Adrenal gland (tissue), 12 donors: ENCODE results near the gene OR56A1. TPM values are rescaled to one million over a fixed set of nuclear protein-coding genes. Genes with fewer than 3 reads are reported as not detected.

Experiments
- DNase-seq, 7 donors: peaks; one replicate each; pipeline ENCODE4 v3.0.0-alpha.2; 2019 to 2020
- H3K27ac ChIP-seq, 5 donors: fragments of 200-600 bp; sonication (generic) in 4 of 5; 1 replicate in 3 of 5; 2 replicates in 2 of 5; pipeline versions ENCODE4 v1.5.1 to v1.8.0; 2016 to 2020; ENCODE audit warnings: mild to moderate bottlenecking in 1 of 5
- H3K27me3 ChIP-seq: fragments of 200-600 bp; 2 replicates; pipeline ENCODE4 v1.8.0; 2021
- H3K36me3 ChIP-seq, 2 donors: fragments of 200-600 bp; replicated peaks in 1 of 2; 1 replicate in 1 of 2; 2 replicates in 1 of 2; pipeline versions ENCODE4 v1.5.1 to v1.8.0; 2018 to 2022
- H3K4me1 ChIP-seq, 2 donors: fragments of 200-600 bp; replicated peaks in 1 of 2; 1 replicate in 1 of 2; 2 replicates in 1 of 2; pipeline versions ENCODE4 v1.5.1 to v1.8.0; 2018 to 2021
- H3K4me3 ChIP-seq, 4 donors: fragments of 200-600 bp; sonication (generic) in 3 of 4; one replicate each; pipeline ENCODE4 v1.5.1; 2016 to 2018
- H3K9me3 ChIP-seq, 3 donors: fragments of 200-600 bp; sonication (generic) in 1 of 3; replicated peaks in 1 of 3; 1 replicate in 2 of 3; 2 replicates in 1 of 3; pipeline versions ENCODE4 v1.5.1 to v1.8.0; 2016 to 2021
- POLR2A ChIP-seq, 2 donors: fragments of 450-650 bp; IDR thresholded peaks; one replicate each; pipeline ENCODE4 v1.6.1; 2017; ENCODE audit warnings: antibody characterized with exemption in 2 of 2, mild to moderate bottlenecking in 2 of 2, moderate library complexity in 1 of 2
- WGBS, 4 donors: extraction: QIAGEN DNeasy Blood & Tissue Kit in 2 of 4; methylation state at CpG; one replicate each; pipeline versions ENCODE4 v1.1.5 to v1.1.7; 2013 to 2017; 5-methylcytosine and 5-hydroxymethylcytosine counted together
- intact Hi-C, 2 donors: fragments of 100-400 bp; cut with DNase I; formaldehyde crosslinking; loops; one replicate each; pipeline versions ENCODE4 v1.14.1 to v1.15.0; 2022 to 2023
- polyA plus RNA-seq, 3 donors: library from polyadenylated mRNA; stranded (reverse); fragments of 200-250 nt in 2 of 3; fragments of 350-450 nt in 1 of 3; fragmentation: Illumina TruSeq in 1 of 3; extraction: RNeasy Lipid Tissue Mini Kit (QIAGEN cat#74804) in 1 of 3; gene quantifications; one replicate each; pipeline ENCODE4 v1.2.3, GENCODE V29; 2013 to 2014
- total RNA-seq, 9 donors: library from RNA; depleted of rRNA in 4 of 9; stranded (reverse); fragments of >200 nt in 4 of 9; fragments of 120-200 nt in 1 of 9; fragmentation: NEBNext Ultra II Directional in 1 of 9; extraction: Animal tissue kit (Norgen Biotek cat#: 25700) in 1 of 9; gene quantifications; one replicate each; pipeline versions ENCODE4 v1.1.0 to v1.2.4, GENCODE V29; 2013 to 2023
- TF ChIP-seq, protein P1 (sequence below), 6 experiments: fragments of 450-650 bp in 4 of 6; fragments of 200-600 bp in 2 of 6; sonication (generic) in 1 of 6; IDR thresholded peaks; 1 replicate in 5 of 6; 2 replicates in 1 of 6; pipeline versions ENCODE4 v1.5.1 to v1.8.0; 2016 to 2021; ENCODE audit warnings: antibody characterized with exemption in 6 of 6, mild to moderate bottlenecking in 2 of 6, moderate library complexity in 1 of 6
- donor health status: healthy with polysubstance abuse.
- donor health status: Bipolar disorder and iron deficiency.
- donor health status: DM: yes; HTN: yes; CAD: no.
- donor health status: DM: no; HTN: no; CAD: no.
- donor health status: DM: no; HTN: no; CAD: no.
- donor health status: DM: yes; HTN: yes; CAD: no.

Gene OR56A1
- total and polyA plus RNA-seq, 12 donors = 0.06 TPM; not detected in 11

GRCh38 chr11:6067502-6067901 lies 36.9 kb upstream of the OR56A1 start:
- Histone ChIP-seq H3K4me3 (no peak overlapping the region), H3K4me1 (no peaks in the 10 kb centered on the region), H3K27me3 (no peaks in the 10 kb centered on the region), H3K9me3 (no peaks in the 10 kb centered on the region), H3K36me3 (no peaks in the 10 kb centered on the region), H3K27ac (no peak overlapping the region)
- 68 to 77% (median 72%) methylated on average over 4 of the region's 4 CpGs for WGBS, 4 donors
- no peak for TF ChIP-seq POLR2A (IDR thresholded peaks at IDR 0.05)
- TF ChIP-seq, protein P1, sequence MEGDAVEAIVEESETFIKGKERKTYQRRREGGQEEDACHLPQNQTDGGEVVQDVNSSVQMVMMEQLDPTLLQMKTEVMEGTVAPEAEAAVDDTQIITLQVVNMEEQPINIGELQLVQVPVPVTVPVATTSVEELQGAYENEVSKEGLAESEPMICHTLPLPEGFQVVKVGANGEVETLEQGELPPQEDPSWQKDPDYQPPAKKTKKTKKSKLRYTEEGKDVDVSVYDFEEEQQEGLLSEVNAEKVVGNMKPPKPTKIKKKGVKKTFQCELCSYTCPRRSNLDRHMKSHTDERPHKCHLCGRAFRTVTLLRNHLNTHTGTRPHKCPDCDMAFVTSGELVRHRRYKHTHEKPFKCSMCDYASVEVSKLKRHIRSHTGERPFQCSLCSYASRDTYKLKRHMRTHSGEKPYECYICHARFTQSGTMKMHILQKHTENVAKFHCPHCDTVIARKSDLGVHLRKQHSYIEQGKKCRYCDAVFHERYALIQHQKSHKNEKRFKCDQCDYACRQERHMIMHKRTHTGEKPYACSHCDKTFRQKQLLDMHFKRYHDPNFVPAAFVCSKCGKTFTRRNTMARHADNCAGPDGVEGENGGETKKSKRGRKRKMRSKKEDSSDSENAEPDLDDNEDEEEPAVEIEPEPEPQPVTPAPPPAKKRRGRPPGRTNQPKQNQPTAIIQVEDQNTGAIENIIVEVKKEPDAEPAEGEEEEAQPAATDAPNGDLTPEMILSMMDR (IDR thresholded peaks at IDR 0.05) = no peak
- intact Hi-C loops = no loop called here
- no peak for DNase-seq

- intact Hi-C loops = no loop called here
- no peaks in the 10 kb centered on the region for H3K4me1 ChIP-seq
- H3K27ac ChIP-seq = no peak overlapping the region
- H3K36me3 ChIP-seq = no peaks in the 10 kb centered on the region
- 68 to 76% (median 70%) methylated on average over 4 to 5 of the region's 5 CpGs for WGBS, 4 donors
- no peaks in the 10 kb centered on the region for H3K27me3 ChIP-seq
- TF ChIP-seq, protein P1 (IDR thresholded peaks at IDR 0.05) = no peak
- TF ChIP-seq POLR2A (IDR thresholded peaks at IDR 0.05) = no peak
- no peak overlapping the region for H3K4me3 ChIP-seq
- no peaks in the 10 kb centered on the region for H3K9me3 ChIP-seq
- DNase-seq = no peak
These were observed 32.3 kb upstream of the OR56A1 start for GRCh38 chr11:6062691-6063358.

DNA sequence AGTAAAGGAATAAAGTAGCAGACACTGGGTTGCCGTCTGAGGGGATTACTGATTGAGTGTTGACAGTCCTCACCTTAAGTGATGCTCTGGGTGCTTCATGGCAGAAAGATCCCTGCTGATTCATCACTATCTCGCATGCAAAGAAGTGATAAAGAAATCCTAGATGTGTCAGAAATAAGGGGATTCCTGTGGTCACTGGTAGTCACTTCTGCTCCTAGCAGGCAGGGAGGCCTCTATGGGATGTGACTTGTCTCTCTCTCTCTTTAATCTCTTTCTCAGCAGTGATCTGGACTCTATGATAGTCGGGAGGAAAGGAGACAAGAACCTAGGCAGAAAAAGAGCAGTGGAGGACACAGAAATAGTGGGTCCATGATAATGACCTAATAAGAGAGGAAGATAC lies 30.9 kb upstream of the OR56A1 start:
- Histone ChIP-seq H3K4me3 (no peak overlapping the region), H3K27ac (no peak overlapping the region), H3K36me3 (no peaks in the 10 kb centered on the region), H3K9me3 (no peaks in the 10 kb centered on the region), H3K4me1 (no peaks in the 10 kb centered on the region), H3K27me3 (no peaks in the 10 kb centered on the region)
- no peak for DNase-seq
- TF ChIP-seq POLR2A (IDR thresholded peaks at IDR 0.05) = no peak
- TF ChIP-seq, protein P1 (IDR thresholded peaks at IDR 0.05) = no peak
- intact Hi-C loops = no loop called here
- 45 to 66% (median 61%) methylated on average over 3 of the region's 3 CpGs for WGBS, 4 donors

- Histone ChIP-seq H3K4me1 (no peaks in the 10 kb centered on the region), H3K27ac (no peak overlapping the region), H3K9me3 (no peaks in the 10 kb centered on the region), H3K36me3 (no peaks in the 10 kb centered on the region), H3K27me3 (no peaks in the 10 kb centered on the region), H3K4me3 (no peak overlapping the region)
- TF ChIP-seq, protein P1 (IDR thresholded peaks at IDR 0.05) = no peak
- no peak for TF ChIP-seq POLR2A (IDR thresholded peaks at IDR 0.05)
- 66 to 79% (median 70%) methylated on average over 8 of the region's 8 CpGs for WGBS, 4 donors
- intact Hi-C loops = no loop called here
- no peak for DNase-seq
These were observed 26.9 kb upstream of the OR56A1 start for GRCh38 chr11:6057452-6057851.
